ENCODE measurements around the gene HSF5. TPM values are rescaled to one million over a fixed set of nuclear protein-coding genes. Genes with fewer than 3 reads are reported as not detected.

The HSF5 gene
- total and polyA plus RNA-seq, 2 of the 4 experiments (the other 2 are of a cell fraction): not detected

DNA sequence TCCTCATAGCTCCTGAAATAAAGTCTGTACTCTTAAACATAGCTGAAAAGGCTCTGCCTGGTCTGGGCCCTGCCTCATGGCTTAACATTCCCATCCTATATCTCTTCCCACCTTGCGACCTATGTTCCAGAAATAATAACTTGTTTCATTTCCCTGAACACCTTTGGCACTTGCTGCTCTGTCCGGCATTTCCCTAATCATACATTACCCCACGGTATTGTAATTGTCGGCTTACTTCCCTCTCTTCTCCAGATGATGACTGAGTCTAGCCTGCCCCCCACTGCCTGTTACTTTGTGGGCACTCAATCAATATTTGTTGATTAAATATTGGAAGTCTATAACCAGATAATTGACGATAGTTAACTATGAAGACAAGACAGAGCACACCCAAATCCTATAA, 113.0 kb downstream of the HSF5 start:
- no peak overlapping the region for H2AK5ac ChIP-seq (ENCODE audit: low read depth, low read length)
- no peak overlapping the region for H3K14ac ChIP-seq (replicated peaks; ENCODE audit: low read depth, low read length)
- ChIA-PET CTCF (no interaction called here), POLR2A (ENCODE audit: unreplicated experiment) (no interaction called here)
- no peaks in the 10 kb centered on the region for H4K20me1 ChIP-seq (ENCODE audit: insufficient read depth, low read length)
- H2AFZ ChIP-seq (replicated peaks; ENCODE audit: low read length, poor library complexity): no peak overlapping the region
- H3K9ac ChIP-seq (ENCODE audit: low read depth, low read length): no peak overlapping the region
- DNase-seq (no peak), ATAC-seq (ENCODE audit: low read depth) (no peak)
- H2BK20ac ChIP-seq (ENCODE audit: low read depth, low read length): no peak overlapping the region
- H2BK5ac ChIP-seq (ENCODE audit: low read depth, low read length, poor library complexity, severe bottlenecking): no peak overlapping the region
- dilution Hi-C loops (cut with HindIII; ENCODE audit: low sequenced_read_pairs, unreplicated experiment): no loop called here
- no peak overlapping the region for H3K4ac ChIP-seq (ENCODE audit: low read depth, low read length)
- intact Hi-C loops (cut with micrococcal nuclease): no loop called here
- WGBS, 2 experiments (ENCODE audit: extremely low coverage in 2 of 2, insufficient read length in 1 of 2): no CpG with 5 or more reads among the region's 5 CpGs
- no peak overlapping the region for H4K5ac ChIP-seq (ENCODE audit: low read depth, low read length)
- no peaks in the 10 kb centered on the region for H3K36me3 ChIP-seq (ENCODE audit: control insufficient read depth, insufficient read depth, low read length)
- TF ChIP-seq FOS (IDR thresholded peaks at IDR 0.05; ENCODE audit: low read depth, low read length) (no peak), SMC3 (IDR thresholded peaks at IDR 0.05; ENCODE audit: low read depth, low read length) (no peak), CEBPB (IDR thresholded peaks at IDR 0.05; ENCODE audit: low read depth, low read length) (no peak), POLR2A (IDR thresholded peaks at IDR 0.05; ENCODE audit: low read depth, low read length) (no peak), RAD21 (IDR thresholded peaks at IDR 0.05; ENCODE audit: low read length) (no peak), BHLHE40 (IDR thresholded peaks at IDR 0.05; ENCODE audit: low read depth, low read length) (no peak), MAZ (IDR thresholded peaks at IDR 0.05; ENCODE audit: borderline replicate concordance, low read depth, low read length) (no peak), NFE2L2 (IDR thresholded peaks at IDR 0.05; ENCODE audit: low read depth, low read length) (no peak), RFX5 (IDR thresholded peaks at IDR 0.05; ENCODE audit: low read depth, low read length) (no peak)
- TF ChIP-seq, protein P1, sequence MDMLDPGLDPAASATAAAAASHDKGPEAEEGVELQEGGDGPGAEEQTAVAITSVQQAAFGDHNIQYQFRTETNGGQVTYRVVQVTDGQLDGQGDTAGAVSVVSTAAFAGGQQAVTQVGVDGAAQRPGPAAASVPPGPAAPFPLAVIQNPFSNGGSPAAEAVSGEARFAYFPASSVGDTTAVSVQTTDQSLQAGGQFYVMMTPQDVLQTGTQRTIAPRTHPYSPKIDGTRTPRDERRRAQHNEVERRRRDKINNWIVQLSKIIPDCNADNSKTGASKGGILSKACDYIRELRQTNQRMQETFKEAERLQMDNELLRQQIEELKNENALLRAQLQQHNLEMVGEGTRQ (IDR thresholded peaks at IDR 0.05; ENCODE audit: low read depth, low read length): no peak
- TF ChIP-seq, protein P2, sequence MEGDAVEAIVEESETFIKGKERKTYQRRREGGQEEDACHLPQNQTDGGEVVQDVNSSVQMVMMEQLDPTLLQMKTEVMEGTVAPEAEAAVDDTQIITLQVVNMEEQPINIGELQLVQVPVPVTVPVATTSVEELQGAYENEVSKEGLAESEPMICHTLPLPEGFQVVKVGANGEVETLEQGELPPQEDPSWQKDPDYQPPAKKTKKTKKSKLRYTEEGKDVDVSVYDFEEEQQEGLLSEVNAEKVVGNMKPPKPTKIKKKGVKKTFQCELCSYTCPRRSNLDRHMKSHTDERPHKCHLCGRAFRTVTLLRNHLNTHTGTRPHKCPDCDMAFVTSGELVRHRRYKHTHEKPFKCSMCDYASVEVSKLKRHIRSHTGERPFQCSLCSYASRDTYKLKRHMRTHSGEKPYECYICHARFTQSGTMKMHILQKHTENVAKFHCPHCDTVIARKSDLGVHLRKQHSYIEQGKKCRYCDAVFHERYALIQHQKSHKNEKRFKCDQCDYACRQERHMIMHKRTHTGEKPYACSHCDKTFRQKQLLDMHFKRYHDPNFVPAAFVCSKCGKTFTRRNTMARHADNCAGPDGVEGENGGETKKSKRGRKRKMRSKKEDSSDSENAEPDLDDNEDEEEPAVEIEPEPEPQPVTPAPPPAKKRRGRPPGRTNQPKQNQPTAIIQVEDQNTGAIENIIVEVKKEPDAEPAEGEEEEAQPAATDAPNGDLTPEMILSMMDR (conservative IDR thresholded peaks at IDR 0.05; ENCODE audit: low read depth, low read length): no peak
- TF ChIP-seq, protein P3, sequence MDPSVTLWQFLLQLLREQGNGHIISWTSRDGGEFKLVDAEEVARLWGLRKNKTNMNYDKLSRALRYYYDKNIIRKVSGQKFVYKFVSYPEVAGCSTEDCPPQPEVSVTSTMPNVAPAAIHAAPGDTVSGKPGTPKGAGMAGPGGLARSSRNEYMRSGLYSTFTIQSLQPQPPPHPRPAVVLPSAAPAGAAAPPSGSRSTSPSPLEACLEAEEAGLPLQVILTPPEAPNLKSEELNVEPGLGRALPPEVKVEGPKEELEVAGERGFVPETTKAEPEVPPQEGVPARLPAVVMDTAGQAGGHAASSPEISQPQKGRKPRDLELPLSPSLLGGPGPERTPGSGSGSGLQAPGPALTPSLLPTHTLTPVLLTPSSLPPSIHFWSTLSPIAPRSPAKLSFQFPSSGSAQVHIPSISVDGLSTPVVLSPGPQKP (IDR thresholded peaks at IDR 0.05; ENCODE audit: borderline replicate concordance, low read depth, low read length): no peak
- H3K23ac ChIP-seq (ENCODE audit: low read depth, low read length): no peak overlapping the region
- H2AK9ac ChIP-seq (replicated peaks; ENCODE audit: low read depth, low read length, poor library complexity): no peak overlapping the region
- no peak overlapping the region for H3K4me3 ChIP-seq (ENCODE audit: insufficient read depth, low read depth, low read length)
- H4K8ac ChIP-seq (ENCODE audit: low read depth in 2 of 2, low read length in 2 of 2): no peak overlapping the region
- H3K4me2 ChIP-seq (ENCODE audit: low read depth, low read length): no peak overlapping the region
- no peaks in the 10 kb centered on the region for H3K9me3 ChIP-seq (ENCODE audit: control insufficient read depth, insufficient read depth, low read length)
- H3K4me1 ChIP-seq (ENCODE audit: control insufficient read depth, insufficient read depth, low read length): no peaks in the 10 kb centered on the region
- no peak overlapping the region for H4K91ac ChIP-seq (ENCODE audit: insufficient read depth, low read depth, low read length)
- no peaks in the 10 kb centered on the region for H3K9me1 ChIP-seq (ENCODE audit: insufficient read depth, low read length)
- H3K56ac ChIP-seq (ENCODE audit: extremely low read depth, insufficient read depth, low read length): no peak overlapping the region
- peaks cover 18% of the 10 kb centered on the region for H3K27me3 ChIP-seq (ENCODE audit: control insufficient read depth, insufficient read depth, low read length)
- in situ Hi-C loops (cut with MboI; ENCODE audit: low sequenced_read_pairs): no loop called here
- H2BK120ac ChIP-seq (ENCODE audit: low read depth, low read length): no peak overlapping the region
- H2BK15ac ChIP-seq (ENCODE audit: low read depth, low read length): no peak overlapping the region
- H3K79me1 ChIP-seq (ENCODE audit: low read depth in 1 of 2, low read length in 2 of 2): no peaks in the 10 kb centered on the region
- H3K18ac ChIP-seq (ENCODE audit: low read depth, low read length): no peak overlapping the region
- no TSS peak for BruUV-seq (replicated peaks)
- H3K27ac ChIP-seq (ENCODE audit: insufficient read depth, low read length): no peak overlapping the region

Data from IMR-90 (cell line).